Measurements from ENCODE around the gene BRINP2.

- no peak for TF ChIP-seq CTCF (conservative IDR thresholded peaks at IDR 0.05 in 1 of 2, IDR thresholded peaks at IDR 0.05 in 1 of 2; ENCODE audit: extremely low read depth in 1 of 2, insufficient read depth in 1 of 2, low read depth in 1 of 2, low read length in 2 of 2)
- TF ChIP-seq EZH2 (IDR thresholded peaks at IDR 0.05; ENCODE audit: borderline replicate concordance, low read length): no peak
Measured at GRCh38 chr1:177300431-177300830, 129.7 kb downstream of the BRINP2 start.

Data from mammary epithelial cell (primary cell).